Posterior vena cava (tissue), 2 donors: Measurements from ENCODE around the gene KCNC4. TPM values are rescaled to one million over a fixed set of nuclear protein-coding genes. Genes with fewer than 3 reads are reported as not detected.

Source experiments
- DNase-seq: peaks from one replicate; pipeline ENCODE4 v3.0.0-alpha.2; 2020; ENCODE audit warnings: low spot score
- intact Hi-C, 2 donors: fragments of 100-400 bp; cut with DNase I; formaldehyde crosslinking; loops; one replicate each; pipeline versions ENCODE4 v1.14.1 to v1.14.2; 2022 to 2023
- total RNA-seq, 2 donors: library from RNA; stranded (reverse); fragmentation: NEBNext Ultra II Directional; extraction: Animal tissue kit (Norgen Biotek cat#: 25700); gene quantifications; one replicate each; pipeline ENCODE4 v1.2.1, GENCODE V29; 2021
- donor health status: DM: yes; HTN: yes; CAD: no.
- donor health status: DM: yes; HTN: yes; CAD: no.

KCNC4 gene
- total RNA-seq, 2 donors from 2014 or later, result 9.3 to 15.5 TPM

DNA sequence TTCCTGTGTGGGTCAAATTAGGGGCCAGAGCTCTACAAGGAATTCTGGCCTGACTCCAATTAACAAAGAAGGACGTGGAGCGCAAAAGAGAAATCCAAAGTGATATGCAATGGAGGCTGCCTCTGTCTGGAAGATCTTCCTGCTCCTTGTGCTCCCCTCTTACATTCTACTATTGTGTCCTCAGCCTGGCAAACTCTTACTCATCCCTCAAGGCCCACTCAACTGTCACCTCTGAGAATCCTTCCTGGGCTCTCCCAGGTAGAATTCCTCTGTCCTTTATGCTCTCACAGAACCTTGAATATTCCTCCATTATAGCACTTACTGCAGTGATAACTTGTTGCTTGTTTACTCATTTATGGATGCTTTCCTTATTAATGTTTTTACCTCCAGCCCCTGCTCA is 31.4 kb downstream of the KCNC4 start:
- intact Hi-C loops, result no loop called here

DNA sequence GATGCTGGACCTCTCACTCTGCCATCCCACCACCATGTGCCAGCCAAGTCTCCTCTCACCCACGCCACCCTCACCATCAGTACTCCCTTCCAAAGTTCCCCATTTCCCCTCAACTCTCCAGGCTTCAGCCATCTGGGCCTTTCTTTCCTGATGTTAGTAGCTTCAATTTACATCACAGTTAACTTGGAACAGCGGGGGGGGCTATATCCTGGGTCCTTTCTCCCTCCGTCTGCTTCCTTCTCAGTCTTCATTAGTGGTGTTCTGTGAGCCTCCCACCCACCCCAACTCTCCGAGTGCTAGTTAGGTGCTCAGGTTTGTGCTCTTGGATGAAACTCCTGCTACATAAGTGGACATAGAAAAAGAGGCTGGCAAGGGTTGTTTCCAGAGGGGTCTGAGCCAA is 31.9 kb downstream of the KCNC4 start:
- intact Hi-C loops, result no loop called here
- DNase-seq, result peak; percentile 70

More for the DNA sequence above, 31.4 kb downstream of the KCNC4 start:
- DNase-seq, result peak; percentile 5

DNA sequence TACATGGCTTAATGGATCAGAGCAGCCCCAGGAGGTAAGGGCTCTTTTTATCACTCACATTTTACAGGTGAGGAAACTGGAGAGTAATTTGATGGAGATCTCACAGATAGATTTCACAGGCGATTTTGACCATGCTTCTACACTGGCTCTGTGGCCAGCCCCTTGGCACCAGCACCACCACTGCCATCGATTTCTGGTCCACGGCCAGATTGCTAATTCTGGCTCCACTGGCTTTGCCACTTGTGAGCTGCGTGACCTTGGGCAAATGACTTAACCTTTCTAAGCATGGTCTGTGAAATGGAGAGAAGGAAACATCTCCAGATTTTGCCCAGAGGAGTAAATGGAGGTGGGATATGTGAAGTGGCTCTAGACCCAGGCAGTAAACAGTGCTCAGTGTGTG is 32.6 kb downstream of the KCNC4 start:
- peak; percentile 53 for DNase-seq
- intact Hi-C loops, result no loop called here

GRCh38 chr1:110243146-110243545 is 33.0 kb downstream of the KCNC4 start:
- intact Hi-C loops, result no loop called here
- peak; percentile 43 for DNase-seq

GRCh38 chr1:110243574-110243973 is 33.5 kb downstream of the KCNC4 start:
- intact Hi-C loops, result no loop called here
- DNase-seq, result no peak

DNA sequence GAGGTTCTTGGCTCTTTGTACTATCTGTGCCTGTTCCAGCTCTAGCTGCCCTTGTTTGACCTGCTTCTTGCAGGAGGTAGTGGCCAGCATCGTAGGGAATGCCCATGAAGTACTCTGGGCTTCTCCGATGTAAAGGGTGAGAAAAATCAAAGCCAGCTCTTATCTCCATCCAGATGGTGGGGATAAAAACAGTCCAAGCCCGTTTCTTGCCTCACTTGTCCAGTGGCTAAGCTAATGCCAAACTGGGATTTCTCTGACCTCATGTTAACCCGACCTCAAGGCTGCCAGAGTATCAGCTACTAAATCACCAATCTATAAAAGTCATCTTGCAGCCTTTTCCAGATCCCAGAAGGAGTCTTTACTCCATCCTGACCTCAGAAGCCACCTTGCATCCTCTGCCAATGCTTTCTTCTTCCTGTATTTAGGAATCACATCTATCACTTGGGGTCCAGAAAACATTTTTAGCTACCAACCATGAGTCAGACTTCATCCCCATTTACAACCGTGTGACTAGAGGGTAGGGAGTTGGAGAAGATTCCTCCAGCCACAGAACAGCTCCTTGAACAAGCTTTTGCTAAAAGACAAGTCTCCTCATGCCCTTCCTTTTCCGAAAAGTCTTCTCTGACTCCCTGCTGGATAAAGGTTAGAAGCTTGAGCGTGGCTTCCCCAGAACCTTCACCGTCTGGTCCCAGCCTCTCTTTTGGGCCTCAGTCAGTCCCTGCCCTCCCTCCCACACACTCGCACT is 35.9 kb downstream of the KCNC4 start:
- intact Hi-C loops, result loop anchor here in 1 of 2 donors (1.0 kb wide), 1 partner anchor 16 kb away; no protein-coding TSS in a partner anchor
- no peak for DNase-seq

DNA sequence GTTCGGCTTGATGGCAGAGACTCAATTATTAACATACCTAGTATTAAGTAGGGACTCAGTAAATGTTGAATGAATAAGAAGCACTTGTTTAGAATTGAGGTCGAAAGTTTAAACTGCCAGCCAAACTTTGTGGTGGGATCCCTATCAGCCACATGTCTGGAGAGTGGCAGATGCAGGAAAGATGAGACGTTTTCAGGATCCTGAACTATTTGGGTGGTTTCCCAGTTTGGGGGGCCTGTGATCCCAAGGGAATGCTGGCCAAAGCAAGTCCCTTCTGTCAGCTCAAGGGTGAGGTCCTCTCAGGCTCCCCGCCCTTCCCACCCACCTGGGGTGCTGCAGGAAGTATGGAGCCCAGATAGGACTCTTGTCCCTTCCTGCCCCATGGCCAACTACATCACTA is 38.6 kb downstream of the KCNC4 start:
- intact Hi-C loops, result no loop called here
- no peak for DNase-seq

GRCh38 chr1:110249256-110249655 is 39.1 kb downstream of the KCNC4 start:
- no peak for DNase-seq
- intact Hi-C loops, result no loop called here

DNA sequence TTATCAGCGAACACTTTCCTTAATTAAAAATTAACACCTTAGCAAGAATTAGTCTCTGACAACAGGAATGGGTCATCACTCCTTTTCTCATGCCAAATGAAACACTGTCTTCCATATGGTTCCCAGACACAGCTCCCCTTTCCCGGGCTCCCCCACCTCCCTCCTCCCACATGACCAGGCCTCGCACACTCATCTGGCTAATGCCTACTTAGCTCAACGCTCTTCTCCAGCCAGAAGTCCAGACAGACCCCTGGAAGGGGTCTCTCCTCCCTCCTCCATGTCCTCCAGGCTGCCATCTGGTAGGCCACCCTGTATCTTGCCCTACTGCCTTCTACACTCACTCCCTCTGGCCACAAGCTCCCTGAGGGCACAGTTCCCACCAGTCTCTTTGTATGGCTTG is 39.9 kb downstream of the KCNC4 start:
- no peak for DNase-seq
- intact Hi-C loops, result no loop called here

GRCh38 chr1:110250749-110251148 is 40.6 kb downstream of the KCNC4 start:
- intact Hi-C loops, result loop anchor here in 1 of 2 donors (1.0 kb wide), 1 partner anchor 17 kb away; no protein-coding TSS in a partner anchor
- DNase-seq, result no peak

- intact Hi-C loops, result no loop called here
- DNase-seq, result no peak
These were observed 43.1 kb downstream of the KCNC4 start for GRCh38 chr1:110253213-110253612.

- DNase-seq, result no peak
- intact Hi-C loops, result no loop called here
These were observed 44.7 kb downstream of the KCNC4 start for GRCh38 chr1:110254604-110255391.

GRCh38 chr1:110255392-110255787 is 45.3 kb downstream of the KCNC4 start:
- intact Hi-C loops, result no loop called here
- DNase-seq, result no peak

- no peak for DNase-seq
- intact Hi-C loops, result no loop called here
These were observed 48.6 kb downstream of the KCNC4 start for GRCh38 chr1:110258734-110259133.

- no peak for DNase-seq
These were observed 49.7 kb downstream of the KCNC4 start for GRCh38 chr1:110259770-110260169.

More at GRCh38 chr1:110259770-110260169, 49.7 kb downstream of the KCNC4 start:
- intact Hi-C loops, result no loop called here

Other genes starting within 250 kb of the KCNC4 start
- 10 to 100 TPM; 64.9 to 67.3 TPM for gene AHCYL1, start 225.5 kb upstream of the KCNC4 start, total RNA-seq
- 10 to 100 TPM; 27.2 to 29.8 TPM for gene STRIP1, start 175.7 kb upstream of the KCNC4 start, total RNA-seq
- gene ALX3, start 139.6 kb upstream of the KCNC4 start, total RNA-seq, result not detected
- under 1 TPM in 1 of 2 donors, not detected in 1; 0.19 TPM for gene UBL4B, start 97.9 kb upstream of the KCNC4 start, total RNA-seq
- 1 to 10 TPM in 1 of 2 donors, under 1 TPM in 1; 0.51 to 1.8 TPM for gene SLC6A17, start 59.8 kb upstream of the KCNC4 start, total RNA-seq
- gene RBM15, start 129.1 kb downstream of the KCNC4 start, total RNA-seq, result 10 to 100 TPM; 14.8 to 15.9 TPM
- gene SLC16A4, start 180.7 kb downstream of the KCNC4 start, total RNA-seq, result 1 to 10 TPM; 8.0 to 8.6 TPM
- 10 to 100 TPM; 87.4 to 91.5 TPM for gene LAMTOR5, start 197.4 kb downstream of the KCNC4 start, total RNA-seq
- gene PROK1, start 240.8 kb downstream of the KCNC4 start, total RNA-seq, result under 1 TPM in 1 of 2 donors, not detected in 1; 0.32 TPM